ENCODE measurements around the gene NT5C. TPM values are rescaled to one million over a fixed set of nuclear protein-coding genes. Genes with fewer than 3 reads are reported as not detected.

Gene NT5C
- polyA plus RNA-seq, 4 donors: 48.6 to 169 (median 111) TPM

GRCh38 chr17:75098861-75099260 lies 32.7 kb downstream of the NT5C start:
- H3K27me3 ChIP-seq (ENCODE audit: control insufficient read depth in 3 of 3, insufficient read depth in 3 of 3, low read length in 3 of 3): no peaks in the 10 kb centered on the region
- H3K4me1 ChIP-seq (ENCODE audit: control insufficient read depth in 3 of 3, insufficient read depth in 2 of 3, low read depth in 1 of 3, low read length in 2 of 3): peaks cover 0 to 22% (median 0%) of the 10 kb centered on the region in 3 donors
- H3K4me3 ChIP-seq (ENCODE audit: low read depth in 1 of 3, low read length in 3 of 3): no peak overlapping the region
- no peak for DNase-seq
- H3K36me3 ChIP-seq (ENCODE audit: control insufficient read depth in 3 of 3, insufficient read depth in 2 of 3, low read depth in 1 of 3, low read length in 3 of 3): peaks cover 4 to 78% (median 19%) of the 10 kb centered on the region in 3 donors
- WGBS, 3 donors: 87 to 94% (median 88%) methylated on average over 7 of the region's 7 CpGs
- no peak overlapping the region for H3K27ac ChIP-seq (ENCODE audit: low read depth in 1 of 3, low read length in 2 of 3)
- H3K9me3 ChIP-seq (ENCODE audit: control insufficient read depth in 2 of 2, insufficient read depth in 1 of 2, low read depth in 1 of 2, low read length in 1 of 2): no peaks in the 10 kb centered on the region
- no peak for FAIRE-seq

- no peak for FAIRE-seq
Measured at GRCh38 chr17:75097865-75098264, 33.7 kb downstream of the NT5C start.

GRCh38 chr17:75096082-75096625 lies 35.4 kb downstream of the NT5C start:
- Histone ChIP-seq H3K4me1 (ENCODE audit: control insufficient read depth in 3 of 3, insufficient read depth in 2 of 3, low read depth in 1 of 3, low read length in 2 of 3) (peaks cover 0 to 49% (median 2%) of the 10 kb centered on the region in 3 donors), H3K27ac (ENCODE audit: low read depth in 1 of 3, low read length in 2 of 3) (peak overlapping the region; percentile 67 to 80 (median 78))
- peak; percentile 96 to 98 for DNase-seq

More at GRCh38 chr17:75097865-75098264, 33.7 kb downstream of the NT5C start:
- H3K27ac ChIP-seq (ENCODE audit: low read depth in 1 of 3, low read length in 2 of 3): no peak overlapping the region
- peaks cover 4 to 82% (median 16%) of the 10 kb centered on the region in 3 donors for H3K36me3 ChIP-seq (ENCODE audit: control insufficient read depth in 3 of 3, insufficient read depth in 2 of 3, low read depth in 1 of 3, low read length in 3 of 3)
- WGBS, 3 donors: 90 to 94% (median 92%) methylated on average over 7 of the region's 7 CpGs
- H3K27me3 ChIP-seq (ENCODE audit: control insufficient read depth in 3 of 3, insufficient read depth in 3 of 3, low read length in 3 of 3): no peaks in the 10 kb centered on the region
- no peak for DNase-seq
- H3K4me1 ChIP-seq (ENCODE audit: control insufficient read depth in 3 of 3, insufficient read depth in 2 of 3, low read depth in 1 of 3, low read length in 2 of 3): peaks cover 0 to 32% (median 2%) of the 10 kb centered on the region in 3 donors
- no peaks in the 10 kb centered on the region for H3K9me3 ChIP-seq (ENCODE audit: control insufficient read depth in 2 of 2, insufficient read depth in 1 of 2, low read depth in 1 of 2, low read length in 1 of 2)
- H3K4me3 ChIP-seq (ENCODE audit: low read depth in 1 of 3, low read length in 3 of 3): no peak overlapping the region

GRCh38 chr17:75094871-75095399 lies 36.6 kb downstream of the NT5C start:
- Histone ChIP-seq H3K4me3 (ENCODE audit: low read depth in 1 of 3, low read length in 3 of 3) (no peak overlapping the region), H3K27me3 (ENCODE audit: control insufficient read depth in 3 of 3, insufficient read depth in 3 of 3, low read length in 3 of 3) (no peaks in the 10 kb centered on the region), H3K9me3 (ENCODE audit: control insufficient read depth in 2 of 2, insufficient read depth in 1 of 2, low read depth in 1 of 2, low read length in 1 of 2) (no peaks in the 10 kb centered on the region), H3K27ac (ENCODE audit: low read depth in 1 of 3, low read length in 2 of 3) (peak overlapping the region in 2 of 3 donors; percentile 18 to 58), H3K36me3 (ENCODE audit: control insufficient read depth in 3 of 3, insufficient read depth in 2 of 3, low read depth in 1 of 3, low read length in 3 of 3) (peaks cover 0 to 62% (median 11%) of the 10 kb centered on the region in 3 donors), H3K4me1 (ENCODE audit: control insufficient read depth in 3 of 3, insufficient read depth in 2 of 3, low read depth in 1 of 3, low read length in 2 of 3) (peaks cover 0 to 62% (median 2%) of the 10 kb centered on the region in 3 donors)
- peak in 1 of 2 donors; percentile 6 for DNase-seq
- no peak for FAIRE-seq
- WGBS, 3 donors: 72 to 78% (median 74%) methylated on average over 14 to 16 of the region's 16 CpGs

More at GRCh38 chr17:75096082-75096625, 35.4 kb downstream of the NT5C start:
- no peaks in the 10 kb centered on the region for H3K9me3 ChIP-seq (ENCODE audit: control insufficient read depth in 2 of 2, insufficient read depth in 1 of 2, low read depth in 1 of 2, low read length in 1 of 2)
- no peak overlapping the region for H3K4me3 ChIP-seq (ENCODE audit: low read depth in 1 of 3, low read length in 3 of 3)
- WGBS, 3 donors: 6 to 36% (median 25%) methylated on average over 14 of the region's 14 CpGs
- H3K27me3 ChIP-seq (ENCODE audit: control insufficient read depth in 3 of 3, insufficient read depth in 3 of 3, low read length in 3 of 3): no peaks in the 10 kb centered on the region
- no peak for FAIRE-seq
- peaks cover 4 to 70% (median 16%) of the 10 kb centered on the region in 3 donors for H3K36me3 ChIP-seq (ENCODE audit: control insufficient read depth in 3 of 3, insufficient read depth in 2 of 3, low read depth in 1 of 3, low read length in 3 of 3)

GRCh38 chr17:75093548-75094158 lies 37.9 kb downstream of the NT5C start:
- Histone ChIP-seq H3K27ac (ENCODE audit: low read depth in 1 of 3, low read length in 2 of 3) (peak overlapping the region in 1 of 3 donors; percentile 99), H3K9me3 (ENCODE audit: control insufficient read depth in 2 of 2, insufficient read depth in 1 of 2, low read depth in 1 of 2, low read length in 1 of 2) (no peaks in the 10 kb centered on the region), H3K4me3 (ENCODE audit: low read depth in 1 of 3, low read length in 3 of 3) (no peak overlapping the region), H3K27me3 (ENCODE audit: control insufficient read depth in 3 of 3, insufficient read depth in 3 of 3, low read length in 3 of 3) (no peaks in the 10 kb centered on the region), H3K4me1 (ENCODE audit: control insufficient read depth in 3 of 3, insufficient read depth in 2 of 3, low read depth in 1 of 3, low read length in 2 of 3) (peaks cover 0 to 73% (median 2%) of the 10 kb centered on the region in 3 donors), H3K36me3 (ENCODE audit: control insufficient read depth in 3 of 3, insufficient read depth in 2 of 3, low read depth in 1 of 3, low read length in 3 of 3) (peaks cover 0 to 49% (median 3%) of the 10 kb centered on the region in 3 donors)
- no peak for FAIRE-seq
- WGBS, 3 donors: 89 to 92% (median 90%) methylated on average over 18 of the region's 18 CpGs
- DNase-seq: no peak

- Histone ChIP-seq H3K4me3 (ENCODE audit: low read depth in 1 of 3, low read length in 3 of 3) (peak overlapping the region in 1 of 3 donors; percentile 37), H3K27ac (ENCODE audit: low read depth in 1 of 3, low read length in 2 of 3) (peak overlapping the region; percentile 94 to 99 (median 99)), H3K4me1 (ENCODE audit: control insufficient read depth in 3 of 3, insufficient read depth in 2 of 3, low read depth in 1 of 3, low read length in 2 of 3) (peaks cover 0 to 79% (median 2%) of the 10 kb centered on the region in 3 donors), H3K9me3 (ENCODE audit: control insufficient read depth in 2 of 2, insufficient read depth in 1 of 2, low read depth in 1 of 2, low read length in 1 of 2) (no peaks in the 10 kb centered on the region), H3K36me3 (ENCODE audit: control insufficient read depth in 3 of 3, insufficient read depth in 2 of 3, low read depth in 1 of 3, low read length in 3 of 3) (peaks cover 0 to 31% (median 3%) of the 10 kb centered on the region in 3 donors), H3K27me3 (ENCODE audit: control insufficient read depth in 3 of 3, insufficient read depth in 3 of 3, low read length in 3 of 3) (no peaks in the 10 kb centered on the region)
- DNase-seq (peak; percentile 88 to 90), FAIRE-seq (no peak)
- 24 to 62% (median 44%) methylated on average over 10 of the region's 10 CpGs for WGBS, 3 donors
Measured at GRCh38 chr17:75091855-75092327, 39.7 kb downstream of the NT5C start.

GRCh38 chr17:75090871-75091854 lies 40.4 kb downstream of the NT5C start:
- peak; percentile 75 to 93 for DNase-seq
- no peak for FAIRE-seq
- Histone ChIP-seq H3K36me3 (ENCODE audit: control insufficient read depth in 3 of 3, insufficient read depth in 2 of 3, low read depth in 1 of 3, low read length in 3 of 3) (peaks cover 0 to 29% (median 3%) of the 10 kb centered on the region in 3 donors), H3K4me1 (ENCODE audit: control insufficient read depth in 3 of 3, insufficient read depth in 2 of 3, low read depth in 1 of 3, low read length in 2 of 3) (peaks cover 0 to 82% (median 2%) of the 10 kb centered on the region in 3 donors), H3K4me3 (ENCODE audit: low read depth in 1 of 3, low read length in 3 of 3) (peak overlapping the region in 1 of 3 donors; percentile 37), H3K27me3 (ENCODE audit: control insufficient read depth in 3 of 3, insufficient read depth in 3 of 3, low read length in 3 of 3) (no peaks in the 10 kb centered on the region), H3K9me3 (ENCODE audit: control insufficient read depth in 2 of 2, insufficient read depth in 1 of 2, low read depth in 1 of 2, low read length in 1 of 2) (no peaks in the 10 kb centered on the region), H3K27ac (ENCODE audit: low read depth in 1 of 3, low read length in 2 of 3) (peak overlapping the region; percentile 94 to 99 (median 99))
- WGBS, 3 donors: 21 to 50% (median 43%) methylated on average over 19 of the region's 19 CpGs

Measured in small intestine (tissue), 7 donors.